ENCODE results near the gene SNX20.
A peak's percentile ranks its signal among the peaks of the same experiment; 100 is the strongest.

The SNX20 gene

GRCh38 chr16:50664270-50664669, 16.8 kb downstream of the SNX20 start:
- DNase-seq: peak in 1 of 56 donors; percentile 48

- peak in 1 of 56 donors; percentile 11 for DNase-seq
These were observed 18.7 kb downstream of the SNX20 start for GRCh38 chr16:50662306-50662940.

- DNase-seq: no peak
These were observed 21.3 kb downstream of the SNX20 start for GRCh38 chr16:50659806-50660205.

GRCh38 chr16:50657241-50657640, 23.9 kb downstream of the SNX20 start:
- DNase-seq: no peak

GRCh38 chr16:50655558-50656055, 25.5 kb downstream of the SNX20 start:
- DNase-seq: no peak

- no peak for DNase-seq
These were observed 27.2 kb downstream of the SNX20 start for GRCh38 chr16:50653633-50654519.

GRCh38 chr16:50652836-50653425, 28.2 kb downstream of the SNX20 start:
- no peak for DNase-seq

GRCh38 chr16:50651835-50652438, 29.2 kb downstream of the SNX20 start:
- DNase-seq: no peak

GRCh38 chr16:50646345-50646744, 34.8 kb downstream of the SNX20 start:
- no peak for DNase-seq

GRCh38 chr16:50645563-50646220, 35.4 kb downstream of the SNX20 start:
- no peak for DNase-seq

GRCh38 chr16:50644729-50645128, 36.4 kb downstream of the SNX20 start:
- DNase-seq: peak in 28 of 56 donors; percentile 1 to 59 (median 17)

- no peak for DNase-seq
These were observed 36.9 kb downstream of the SNX20 start for GRCh38 chr16:50644245-50644644.

- DNase-seq: no peak
These were observed 37.9 kb downstream of the SNX20 start for GRCh38 chr16:50643192-50643591.

- DNase-seq: no peak
These were observed 38.8 kb downstream of the SNX20 start for GRCh38 chr16:50642349-50642748.

GRCh38 chr16:50641818-50642187, 39.3 kb downstream of the SNX20 start:
- no peak for DNase-seq

- no peak for DNase-seq
These were observed 39.9 kb downstream of the SNX20 start for GRCh38 chr16:50640919-50641817.

- DNase-seq: no peak
These were observed 40.7 kb downstream of the SNX20 start for GRCh38 chr16:50640391-50640790.

- DNase-seq: no peak
These were observed 42.1 kb downstream of the SNX20 start for GRCh38 chr16:50638816-50639670.
